Fibroblast of the aortic adventitia (primary cell): ENCODE measurements around the gene IL4I1. TPM values are rescaled to one million over a fixed set of nuclear protein-coding genes. Genes with fewer than 3 reads are reported as not detected.

ENCODE experiments used
- DNase-seq: peaks from one replicate; pipeline ENCODE4 v3.0.0-alpha.2; 2010; ENCODE audit warnings: low read depth
- H3K4me3 ChIP-seq: 2 replicates; pipeline ENCODE4 v1.5.1; 2011; ENCODE audit warnings: low read depth, mild to moderate bottlenecking, control low read depth, low read length, moderate library complexity
- CTCF ChIP-seq: IDR thresholded peaks from 2 replicates; pipeline ENCODE4 v1.5.1; 2011; ENCODE audit warnings: mild to moderate bottlenecking, low read length, control low read depth, inconsistent platforms; ENCODE audit not compliant: insufficient read depth
- total RNA-seq: library from RNA; depleted of rRNA; stranded (reverse); fragments of >200 nt; gene quantifications from 2 replicates; pipeline ENCODE4 v1.2.3, GENCODE V29; 2012; ENCODE audit warnings: low replicate concordance

The IL4I1 gene
- total RNA-seq, 1 donor = not detected

GRCh38 chr19:49862391-49863253 lies 34.1 kb downstream of the IL4I1 start:
- DNase-seq = no peak
- H3K4me3 ChIP-seq = no peak overlapping the region
- TF ChIP-seq CTCF = peak; percentile 16

- no peak for TF ChIP-seq CTCF
- no peak for DNase-seq
- H3K4me3 ChIP-seq = no peak overlapping the region
Measured at GRCh38 chr19:49861541-49862378, 34.9 kb downstream of the IL4I1 start.

GRCh38 chr19:49861107-49861506 lies 35.6 kb downstream of the IL4I1 start:
- H3K4me3 ChIP-seq = no peak overlapping the region
- no peak for TF ChIP-seq CTCF
- no peak for DNase-seq

- DNase-seq = no peak
Measured at GRCh38 chr19:49860336-49861102, 36.2 kb downstream of the IL4I1 start.

GRCh38 chr19:49859682-49860335 lies 36.9 kb downstream of the IL4I1 start:
- no peak for DNase-seq
- no peak overlapping the region for H3K4me3 ChIP-seq
- TF ChIP-seq CTCF = no peak

More at GRCh38 chr19:49860336-49861102, 36.2 kb downstream of the IL4I1 start:
- no peak for TF ChIP-seq CTCF
- no peak overlapping the region for H3K4me3 ChIP-seq
